LNCAP (cell line): ENCODE results near the gene CCDC85C.

Source experiments
- TF ChIP-seq, protein P1 (sequence below): fragments of 450-650 bp; IDR thresholded peaks from 2 replicates; pipeline ENCODE4 v1.5.1; 2017; ENCODE audit warnings: mild to moderate bottlenecking

CCDC85C gene

DNA sequence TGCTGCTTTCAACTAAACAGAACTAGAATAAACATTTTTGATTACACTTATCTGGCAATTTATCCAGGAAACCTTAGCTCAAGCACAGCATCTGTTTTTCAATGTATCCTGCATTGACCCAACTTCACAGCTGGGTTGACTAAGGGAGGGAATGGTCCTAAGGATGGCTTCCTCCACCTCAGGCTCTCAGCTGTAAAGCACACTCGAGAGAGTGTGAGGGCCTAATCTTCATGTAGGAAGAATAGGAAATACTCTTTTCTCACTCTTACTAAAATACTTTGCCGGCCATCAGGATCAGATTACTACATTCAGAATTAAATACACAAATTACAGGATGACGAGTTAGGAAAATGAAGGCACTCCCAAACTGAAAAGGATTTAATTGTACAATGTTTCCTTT is 130.5 kb downstream of the CCDC85C start:
- TF ChIP-seq, protein P1, sequence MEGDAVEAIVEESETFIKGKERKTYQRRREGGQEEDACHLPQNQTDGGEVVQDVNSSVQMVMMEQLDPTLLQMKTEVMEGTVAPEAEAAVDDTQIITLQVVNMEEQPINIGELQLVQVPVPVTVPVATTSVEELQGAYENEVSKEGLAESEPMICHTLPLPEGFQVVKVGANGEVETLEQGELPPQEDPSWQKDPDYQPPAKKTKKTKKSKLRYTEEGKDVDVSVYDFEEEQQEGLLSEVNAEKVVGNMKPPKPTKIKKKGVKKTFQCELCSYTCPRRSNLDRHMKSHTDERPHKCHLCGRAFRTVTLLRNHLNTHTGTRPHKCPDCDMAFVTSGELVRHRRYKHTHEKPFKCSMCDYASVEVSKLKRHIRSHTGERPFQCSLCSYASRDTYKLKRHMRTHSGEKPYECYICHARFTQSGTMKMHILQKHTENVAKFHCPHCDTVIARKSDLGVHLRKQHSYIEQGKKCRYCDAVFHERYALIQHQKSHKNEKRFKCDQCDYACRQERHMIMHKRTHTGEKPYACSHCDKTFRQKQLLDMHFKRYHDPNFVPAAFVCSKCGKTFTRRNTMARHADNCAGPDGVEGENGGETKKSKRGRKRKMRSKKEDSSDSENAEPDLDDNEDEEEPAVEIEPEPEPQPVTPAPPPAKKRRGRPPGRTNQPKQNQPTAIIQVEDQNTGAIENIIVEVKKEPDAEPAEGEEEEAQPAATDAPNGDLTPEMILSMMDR, result no peak

- TF ChIP-seq, protein P1, result no peak
These were observed 131.1 kb downstream of the CCDC85C start for GRCh38 chr14:99472937-99473336.

DNA sequence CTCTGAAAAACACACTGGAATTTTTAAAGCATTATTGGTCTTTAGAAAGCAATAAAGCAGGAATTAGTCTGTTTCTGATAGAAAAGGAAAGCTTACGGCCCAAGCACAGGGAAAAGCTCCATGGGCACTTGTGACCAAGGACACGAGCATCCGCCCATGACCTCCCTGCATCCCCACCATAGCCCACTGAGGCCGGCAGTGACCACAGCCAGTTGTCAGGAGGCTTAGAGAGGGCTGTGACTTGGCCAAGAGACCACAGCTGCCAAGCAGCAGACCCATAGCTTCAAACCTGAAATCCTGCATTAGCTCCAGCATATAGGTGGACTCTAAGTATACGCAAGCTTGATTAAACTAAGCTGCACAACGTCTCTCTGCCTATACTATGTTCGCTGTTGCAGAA is 132.3 kb downstream of the CCDC85C start:
- TF ChIP-seq, protein P1, result no peak

- TF ChIP-seq, protein P1, result no peak
These were observed 135.0 kb downstream of the CCDC85C start for GRCh38 chr14:99468836-99469592.

- TF ChIP-seq, protein P1, result no peak
These were observed 135.9 kb downstream of the CCDC85C start for GRCh38 chr14:99468081-99468480.

DNA sequence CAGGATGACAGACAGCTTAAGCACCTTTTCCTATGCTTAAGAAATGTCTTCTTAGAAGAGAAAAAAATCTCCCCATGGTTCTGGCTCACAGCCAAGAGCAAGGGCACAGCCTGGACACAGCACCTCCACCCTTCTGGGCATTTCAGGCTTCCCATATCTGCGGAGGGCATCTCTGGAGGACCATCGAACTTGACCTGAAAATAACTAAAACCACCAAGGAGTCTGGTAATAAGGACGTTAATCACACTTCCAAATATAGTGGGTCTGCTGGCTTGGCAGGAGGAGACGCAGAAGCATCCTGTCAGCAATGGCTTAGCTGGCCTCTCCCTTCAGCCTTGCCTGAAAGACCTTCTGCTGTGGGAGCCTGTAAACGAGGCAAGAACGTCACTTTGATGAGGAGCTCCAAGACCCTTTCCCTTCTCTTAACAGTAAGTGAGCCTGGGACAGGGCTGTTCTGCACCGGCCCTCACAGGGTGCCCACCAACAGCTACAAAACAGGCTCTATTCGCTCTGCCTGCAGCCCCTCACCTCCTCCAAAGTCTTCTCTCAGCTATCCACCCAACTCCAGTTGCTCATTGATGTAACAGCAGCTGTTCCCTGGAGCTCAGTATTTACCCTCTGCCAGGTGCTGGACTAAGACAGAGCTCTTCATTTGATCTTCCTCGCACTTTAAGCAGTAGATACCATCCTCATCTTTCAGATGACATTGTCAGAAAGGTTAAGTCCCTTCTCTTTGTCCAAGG is 136.5 kb downstream of the CCDC85C start:
- TF ChIP-seq, protein P1, result no peak

DNA sequence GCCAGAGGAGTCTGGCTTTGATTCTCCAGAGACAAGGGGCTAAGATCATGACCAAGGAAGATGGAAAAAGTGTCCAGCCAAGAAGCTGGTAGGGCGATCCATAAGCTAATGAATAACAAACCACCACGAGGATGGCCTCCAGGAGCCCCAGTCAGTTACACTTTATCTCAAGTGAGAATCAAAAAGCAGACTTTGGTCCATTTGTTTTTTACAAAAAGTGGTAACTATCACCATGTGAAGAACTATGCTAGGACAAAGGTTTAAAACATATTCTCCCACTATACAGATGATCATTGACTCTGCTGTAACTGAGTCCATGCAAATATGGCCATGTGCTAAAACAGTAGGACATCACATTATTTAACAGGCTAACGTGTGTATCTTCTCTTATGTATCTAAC is 137.2 kb downstream of the CCDC85C start:
- TF ChIP-seq, protein P1, result no peak
